ENCODE measurements around the gene LOXL3.

DNA sequence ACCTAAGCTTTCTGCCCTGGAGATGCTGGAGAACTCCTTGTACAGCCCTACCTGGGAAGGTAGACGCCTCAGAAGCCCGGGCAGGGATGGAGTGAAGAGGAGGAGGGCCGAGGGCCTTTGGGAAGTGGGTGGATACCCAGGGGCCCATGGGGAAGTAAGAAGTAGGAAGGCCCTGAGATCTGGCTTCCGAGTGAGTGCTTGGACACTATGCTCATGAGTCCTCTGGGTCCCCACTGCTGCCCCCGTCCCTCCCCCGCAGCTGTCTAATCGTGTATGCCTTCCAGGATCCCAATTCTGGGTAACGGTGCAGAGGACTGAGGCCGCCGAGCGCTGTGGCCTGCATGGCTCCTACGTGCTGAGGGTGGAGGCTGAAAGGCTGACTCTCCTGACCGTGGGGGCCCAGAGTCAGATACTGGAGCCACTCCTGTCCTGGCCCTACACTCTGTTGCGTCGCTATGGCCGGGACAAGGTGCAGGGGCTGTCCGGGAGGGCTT is 1.9 kb upstream of the LOXL3 start:
- TF ChIP-seq, protein P1, sequence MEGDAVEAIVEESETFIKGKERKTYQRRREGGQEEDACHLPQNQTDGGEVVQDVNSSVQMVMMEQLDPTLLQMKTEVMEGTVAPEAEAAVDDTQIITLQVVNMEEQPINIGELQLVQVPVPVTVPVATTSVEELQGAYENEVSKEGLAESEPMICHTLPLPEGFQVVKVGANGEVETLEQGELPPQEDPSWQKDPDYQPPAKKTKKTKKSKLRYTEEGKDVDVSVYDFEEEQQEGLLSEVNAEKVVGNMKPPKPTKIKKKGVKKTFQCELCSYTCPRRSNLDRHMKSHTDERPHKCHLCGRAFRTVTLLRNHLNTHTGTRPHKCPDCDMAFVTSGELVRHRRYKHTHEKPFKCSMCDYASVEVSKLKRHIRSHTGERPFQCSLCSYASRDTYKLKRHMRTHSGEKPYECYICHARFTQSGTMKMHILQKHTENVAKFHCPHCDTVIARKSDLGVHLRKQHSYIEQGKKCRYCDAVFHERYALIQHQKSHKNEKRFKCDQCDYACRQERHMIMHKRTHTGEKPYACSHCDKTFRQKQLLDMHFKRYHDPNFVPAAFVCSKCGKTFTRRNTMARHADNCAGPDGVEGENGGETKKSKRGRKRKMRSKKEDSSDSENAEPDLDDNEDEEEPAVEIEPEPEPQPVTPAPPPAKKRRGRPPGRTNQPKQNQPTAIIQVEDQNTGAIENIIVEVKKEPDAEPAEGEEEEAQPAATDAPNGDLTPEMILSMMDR (optimal IDR thresholded peaks at IDR 0.05 in 1 of 3, IDR thresholded peaks at IDR 0.05 in 1 of 3, conservative IDR thresholded peaks at IDR 0.05 in 1 of 3; ENCODE audit: extremely low read depth in 1 of 3, insufficient read depth in 2 of 3, low read length in 3 of 3), result no peak
- TF ChIP-seq EZH2 (IDR thresholded peaks at IDR 0.05; ENCODE audit: low read length), result no peak

Measured in keratinocyte (primary cell).